ENCODE measurements around the gene PA2G4. TPM values are rescaled to one million over a fixed set of nuclear protein-coding genes. Genes with fewer than 3 reads are reported as not detected.

PA2G4 gene
- total and polyA plus RNA-seq, 4 donors, result 56.8 to 148 (median 68.6) TPM

GRCh38 chr12:56118688-56119357 is 14.5 kb downstream of the PA2G4 start:
- TF ChIP-seq HNF4A (conservative IDR thresholded peaks at IDR 0.05), result no peak
- no peak for TF ChIP-seq SP1 (IDR thresholded peaks at IDR 0.05)
- no peak for TF ChIP-seq REST (IDR thresholded peaks at IDR 0.05)
- TF ChIP-seq JUND (IDR thresholded peaks at IDR 0.05), result no peak
- no peak for TF ChIP-seq RXRA (IDR thresholded peaks at IDR 0.05)
- TF ChIP-seq ZBTB33 (IDR thresholded peaks at IDR 0.05), result no peak
- no peak for TF ChIP-seq TAF1 (conservative IDR thresholded peaks at IDR 0.05)
- TF ChIP-seq FOXA1 (IDR thresholded peaks at IDR 0.05), result no peak
- TF ChIP-seq EGR1 (IDR thresholded peaks at IDR 0.05; ENCODE audit: low read depth in 2 of 2), result no peak
- TF ChIP-seq GABPA (IDR thresholded peaks at IDR 0.05 in 1 of 2, conservative IDR thresholded peaks at IDR 0.05 in 1 of 2), result no peak
- TF ChIP-seq HNF4G (IDR thresholded peaks at IDR 0.05), result no peak
- no peak for TF ChIP-seq FOXA2 (IDR thresholded peaks at IDR 0.05)
- no peak for TF ChIP-seq RAD21 (IDR thresholded peaks at IDR 0.05)
- no peak for TF ChIP-seq MAX (IDR thresholded peaks at IDR 0.05)
- TF ChIP-seq CTCF (IDR thresholded peaks at IDR 0.05; ENCODE audit: low read depth, low read length, missing input control), result no peak
- no peak for TF ChIP-seq ATF3 (IDR thresholded peaks at IDR 0.05)
- peak overlapping the region; percentile 45 to 80 (median 74) for H3K4me3 ChIP-seq (ENCODE audit: low read depth in 1 of 3, low read length in 3 of 3)
- H3K4me1 ChIP-seq (ENCODE audit: control insufficient read depth in 4 of 4, insufficient read depth in 4 of 4, low read length in 3 of 4), result peaks cover 34 to 58% (median 49%) of the 10 kb centered on the region in 4 donors
- peak overlapping the region; percentile 51 to 63 for H3K9ac ChIP-seq (ENCODE audit: low read depth in 1 of 2, low read length in 2 of 2)
- WGBS, result 6% methylated on average over 13 of the region's 13 CpGs
- H3K36me3 ChIP-seq (ENCODE audit: control insufficient read depth in 4 of 4, insufficient read depth in 3 of 4, low read depth in 1 of 4, low read length in 3 of 4), result peaks cover 0 to 2% (median under 1%) of the 10 kb centered on the region in 4 donors
- DNase-seq (ENCODE audit: low spot score), result no peak
- H3K9me3 ChIP-seq (ENCODE audit: control insufficient read depth in 4 of 4, low read length in 3 of 4), result no peaks in the 10 kb centered on the region
- H3K27ac ChIP-seq (ENCODE audit: low read depth in 1 of 2, low read length in 2 of 2), result peak overlapping the region; percentile 71 to 89
- no peaks in the 10 kb centered on the region for H3K27me3 ChIP-seq (ENCODE audit: control insufficient read depth in 4 of 4, insufficient read depth in 4 of 4, low read length in 3 of 4)

All from liver (tissue), 9 donors.